ENCODE measurements around the gene TASOR2. TPM values are rescaled to one million over a fixed set of nuclear protein-coding genes. Genes with fewer than 3 reads are reported as not detected.
A peak's percentile ranks its signal among the peaks of the same experiment; 100 is the strongest.

Gene TASOR2
- total and polyA plus RNA-seq, 3 donors from 2014 or later: 57.5 to 161 (median 157) TPM

DNA sequence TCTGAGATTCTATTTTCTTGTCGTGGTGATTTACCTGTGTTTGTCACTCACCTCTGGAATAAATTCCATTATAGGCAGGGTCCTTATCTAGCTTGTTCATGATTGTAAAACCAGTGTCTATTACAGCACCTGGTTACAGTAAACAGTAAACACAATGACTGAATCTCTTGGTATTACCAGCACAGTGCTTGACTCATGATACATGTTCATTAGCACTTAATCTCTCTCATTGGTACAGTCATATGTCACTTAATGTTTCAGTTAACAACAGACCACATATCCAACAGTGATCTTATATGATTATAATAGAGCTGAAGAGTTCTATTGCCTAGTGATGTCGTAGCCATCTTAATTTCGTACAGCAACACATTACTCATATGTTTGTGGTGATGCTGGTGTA, 1.6 kb upstream of the TASOR2 start:
- no peak for DNase-seq
- intact Hi-C loops (cut with DNase I; ENCODE audit: low total_unique reads): no loop called here
- Histone ChIP-seq H3K4me3 (no peak overlapping the region), H3K4me1 (no peaks in the 10 kb centered on the region), H3K27me3 (no peaks in the 10 kb centered on the region), H3K27ac (no peak overlapping the region), H3K9me3 (no peaks in the 10 kb centered on the region), H3K36me3 (ENCODE audit: low read depth, missing control alignments) (no peaks in the 10 kb centered on the region)
- TF ChIP-seq, protein P1, sequence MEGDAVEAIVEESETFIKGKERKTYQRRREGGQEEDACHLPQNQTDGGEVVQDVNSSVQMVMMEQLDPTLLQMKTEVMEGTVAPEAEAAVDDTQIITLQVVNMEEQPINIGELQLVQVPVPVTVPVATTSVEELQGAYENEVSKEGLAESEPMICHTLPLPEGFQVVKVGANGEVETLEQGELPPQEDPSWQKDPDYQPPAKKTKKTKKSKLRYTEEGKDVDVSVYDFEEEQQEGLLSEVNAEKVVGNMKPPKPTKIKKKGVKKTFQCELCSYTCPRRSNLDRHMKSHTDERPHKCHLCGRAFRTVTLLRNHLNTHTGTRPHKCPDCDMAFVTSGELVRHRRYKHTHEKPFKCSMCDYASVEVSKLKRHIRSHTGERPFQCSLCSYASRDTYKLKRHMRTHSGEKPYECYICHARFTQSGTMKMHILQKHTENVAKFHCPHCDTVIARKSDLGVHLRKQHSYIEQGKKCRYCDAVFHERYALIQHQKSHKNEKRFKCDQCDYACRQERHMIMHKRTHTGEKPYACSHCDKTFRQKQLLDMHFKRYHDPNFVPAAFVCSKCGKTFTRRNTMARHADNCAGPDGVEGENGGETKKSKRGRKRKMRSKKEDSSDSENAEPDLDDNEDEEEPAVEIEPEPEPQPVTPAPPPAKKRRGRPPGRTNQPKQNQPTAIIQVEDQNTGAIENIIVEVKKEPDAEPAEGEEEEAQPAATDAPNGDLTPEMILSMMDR (IDR thresholded peaks at IDR 0.05): no peak
- TF ChIP-seq POLR2A (IDR thresholded peaks at IDR 0.05): no peak
- WGBS, 2 donors: 75 to 83% methylated on average over 3 of the region's 3 CpGs

DNA sequence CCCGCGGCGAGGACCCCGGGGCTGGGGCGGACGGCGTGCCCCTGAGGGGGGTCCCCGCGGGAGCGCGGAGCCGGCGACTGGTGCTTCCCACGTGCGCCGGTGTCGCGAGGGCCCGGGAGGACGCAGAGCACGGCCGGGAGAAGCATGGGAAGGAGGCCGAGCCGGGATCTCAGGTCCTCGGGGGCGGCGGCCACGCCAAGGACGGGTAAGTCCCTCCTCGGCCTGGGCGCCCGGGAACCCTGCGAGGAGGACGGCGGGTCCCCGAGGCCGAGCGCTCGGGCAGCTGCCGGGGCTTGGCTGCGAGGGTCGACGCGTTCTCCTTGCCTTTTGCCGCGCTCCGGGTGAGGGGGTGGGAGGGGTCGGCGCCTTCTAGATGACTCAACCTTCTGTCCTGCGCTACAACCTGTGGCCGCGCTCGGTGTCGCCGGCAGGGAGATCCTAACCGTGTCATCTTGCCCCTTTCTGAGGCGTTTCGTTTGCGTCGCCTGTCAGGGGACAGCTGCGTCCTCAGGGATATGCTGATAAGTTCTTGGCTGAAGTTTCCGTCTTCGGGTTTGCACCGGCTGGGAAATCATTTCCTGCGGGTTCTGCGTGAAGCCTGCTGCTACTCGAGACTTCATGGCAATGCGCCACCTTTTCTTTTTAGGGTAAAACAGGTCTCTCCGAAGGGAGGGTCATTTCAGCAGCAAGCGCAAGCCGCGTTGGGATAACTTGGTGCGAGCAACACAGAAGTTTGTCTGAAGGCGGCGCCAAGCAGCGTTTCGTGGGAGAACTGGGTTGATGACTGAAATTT, 529 bp downstream of the TASOR2 start:
- Histone ChIP-seq H3K4me3 (peak overlapping the region; percentile 87 to 96), H3K4me1 (no peaks in the 10 kb centered on the region), H3K9me3 (no peaks in the 10 kb centered on the region), H3K27ac (peak overlapping the region; percentile 69 to 88), H3K27me3 (no peaks in the 10 kb centered on the region), H3K36me3 (ENCODE audit: low read depth, missing control alignments) (no peaks in the 10 kb centered on the region)
- intact Hi-C loops (cut with DNase I; ENCODE audit: low total_unique reads): no loop called here
- TF ChIP-seq, protein P1 (IDR thresholded peaks at IDR 0.05): peak in 2 of 3 experiments; percentile 10 to 41
- TF ChIP-seq POLR2A (IDR thresholded peaks at IDR 0.05): no peak
- WGBS, 2 donors: 0% methylated on average over 36 to 57 of the region's 77 CpGs
- DNase-seq: peak; percentile 86

DNA sequence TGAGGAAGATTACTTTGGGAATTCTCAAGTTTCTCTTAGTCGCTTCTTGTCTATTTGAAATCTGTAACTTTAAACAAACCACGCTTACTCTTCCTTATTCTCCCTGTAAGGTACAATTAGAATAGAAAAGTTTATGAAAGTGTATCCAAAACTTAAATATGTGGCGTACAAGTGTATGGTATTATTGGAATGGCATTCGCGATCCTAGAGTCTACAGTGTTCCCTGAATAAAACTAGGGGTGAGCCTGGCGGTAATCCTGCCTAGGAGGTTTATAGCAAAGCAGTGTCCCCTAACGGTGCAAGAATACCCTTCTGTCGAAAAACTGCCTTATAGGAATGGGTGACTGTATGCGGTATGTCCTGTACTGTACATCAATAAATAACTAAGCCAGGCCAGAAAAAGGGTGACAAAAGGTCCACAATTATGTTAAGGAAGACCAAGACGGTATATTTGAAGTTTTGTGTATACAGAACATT, 1.2 kb downstream of the TASOR2 start:
- TF ChIP-seq, protein P1 (IDR thresholded peaks at IDR 0.05): no peak
- TF ChIP-seq POLR2A (IDR thresholded peaks at IDR 0.05): no peak
- Histone ChIP-seq H3K36me3 (ENCODE audit: low read depth, missing control alignments) (no peaks in the 10 kb centered on the region), H3K4me3 (peak overlapping the region; percentile 87 to 96), H3K27ac (peak overlapping the region; percentile 69 to 88), H3K4me1 (no peaks in the 10 kb centered on the region), H3K9me3 (no peaks in the 10 kb centered on the region), H3K27me3 (no peaks in the 10 kb centered on the region)
- intact Hi-C loops (cut with DNase I; ENCODE audit: low total_unique reads): no loop called here
- 2 to 4% methylated on average over 10 of the region's 10 CpGs for WGBS, 2 donors
- DNase-seq: no peak

DNA sequence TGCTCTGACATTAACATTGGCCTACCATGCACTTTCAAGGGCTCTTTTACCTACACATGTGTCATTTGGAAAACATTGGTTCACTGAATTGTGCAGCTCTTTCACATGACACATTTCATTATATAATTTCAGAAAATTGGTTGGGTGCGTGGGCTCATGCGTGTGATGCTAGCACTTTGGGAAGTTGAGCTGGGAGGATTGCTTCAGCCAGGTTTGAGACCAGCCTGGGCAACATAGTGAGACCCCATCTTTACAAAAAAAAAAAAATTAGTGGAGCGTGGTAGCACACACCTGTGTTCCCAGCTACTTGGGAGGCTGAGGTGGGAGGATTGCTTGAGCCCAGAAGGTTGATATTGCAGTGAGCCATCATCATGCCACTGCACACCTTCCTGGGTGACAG, 3.9 kb downstream of the TASOR2 start:
- 96 to 98% methylated on average over 3 of the region's 3 CpGs for WGBS, 2 donors
- H3K36me3 ChIP-seq (ENCODE audit: low read depth, missing control alignments): no peaks in the 10 kb centered on the region
- no peaks in the 10 kb centered on the region for H3K27me3 ChIP-seq
- TF ChIP-seq, protein P1 (IDR thresholded peaks at IDR 0.05): no peak
- no peak for TF ChIP-seq POLR2A (IDR thresholded peaks at IDR 0.05)
- DNase-seq: no peak
- H3K9me3 ChIP-seq: no peaks in the 10 kb centered on the region
- no peak overlapping the region for H3K27ac ChIP-seq
- intact Hi-C loops (cut with DNase I; ENCODE audit: low total_unique reads): no loop called here
- H3K4me1 ChIP-seq: peaks cover 11% of the 10 kb centered on the region
- no peak overlapping the region for H3K4me3 ChIP-seq

DNA sequence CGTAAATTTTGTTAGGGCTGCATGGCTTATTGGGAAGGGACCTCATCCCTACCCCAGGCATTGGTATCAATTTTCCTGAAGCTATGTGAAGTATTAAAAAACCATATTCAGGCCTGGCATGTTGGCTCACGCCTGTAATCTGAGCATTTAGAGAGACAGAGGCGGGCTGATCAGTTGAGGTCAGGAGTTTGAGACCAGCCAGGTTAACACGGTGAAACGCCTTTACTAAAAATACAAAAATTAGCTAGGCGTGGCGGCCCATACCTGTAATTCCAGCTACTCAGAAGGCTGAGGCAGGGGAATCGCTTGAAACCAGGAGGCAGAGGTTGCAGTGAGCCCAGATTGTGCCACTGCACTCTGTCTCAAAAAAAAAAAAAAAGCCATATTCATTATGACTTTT, 7.1 kb downstream of the TASOR2 start:
- Histone ChIP-seq H3K36me3 (ENCODE audit: low read depth, missing control alignments) (no peaks in the 10 kb centered on the region), H3K4me3 (no peak overlapping the region), H3K9me3 (no peaks in the 10 kb centered on the region), H3K27ac (no peak overlapping the region), H3K27me3 (no peaks in the 10 kb centered on the region), H3K4me1 (peaks cover 16% of the 10 kb centered on the region)
- intact Hi-C loops (cut with DNase I; ENCODE audit: low total_unique reads): no loop called here
- WGBS, 2 donors: 79 to 90% methylated on average over 8 of the region's 8 CpGs
- DNase-seq: no peak
- TF ChIP-seq POLR2A (IDR thresholded peaks at IDR 0.05): no peak
- TF ChIP-seq, protein P1 (IDR thresholded peaks at IDR 0.05): no peak

Measured in testis (tissue), 3 donors.